GM23338 (cell line): ENCODE results near the gene FOXA1. TPM values are rescaled to one million over a fixed set of nuclear protein-coding genes. Genes with fewer than 3 reads are reported as not detected.

ENCODE experiments used
- ATAC-seq: fragments of 200-7000 bp; cut with Tn5 transposase; 3 replicates; pipeline ENCODE4 v1.9.1; 2020
- DNase-seq: peaks from one replicate; pipeline ENCODE4 v3.0.0-alpha.2; 2015; ENCODE audit warnings: low spot score
- H2AFZ ChIP-seq: fragments of 200-600 bp; sonication (generic); 2 replicates; pipeline ENCODE4 v1.8.0; 2016; ENCODE audit warnings: antibody characterized with exemption, mild to moderate bottlenecking, moderate library complexity
- H3F3A ChIP-seq: fragments of 200-600 bp; sonication (generic); replicated peaks from 2 replicates; pipeline ENCODE4 v1.8.0; 2017; ENCODE audit warnings: antibody characterized with exemption, mixed run types, low read depth
- H3K27ac ChIP-seq: fragments of 200-600 bp; sonication (generic); 2 replicates; pipeline ENCODE4 v1.6.1; 2016; ENCODE audit warnings: low read depth
- H3K27me3 ChIP-seq: fragments of 200-600 bp; sonication (generic); 2 replicates; pipeline ENCODE4 v1.8.0; 2016; ENCODE audit warnings: mild to moderate bottlenecking, mixed run types, moderate library complexity; ENCODE audit not compliant: insufficient read depth
- H3K36me3 ChIP-seq: fragments of 200-600 bp; sonication (generic); 2 replicates; pipeline ENCODE4 v1.8.0; 2016; ENCODE audit warnings: mild to moderate bottlenecking; ENCODE audit not compliant: insufficient read depth
- H3K4me1 ChIP-seq: fragments of 200-600 bp; sonication (generic); 2 replicates; pipeline ENCODE4 v1.8.0; 2016; ENCODE audit warnings: mild to moderate bottlenecking, moderate library complexity; ENCODE audit not compliant: insufficient read depth
- H3K4me2 ChIP-seq: fragments of 200-600 bp; sonication (generic); 2 replicates; pipeline ENCODE4 v1.7.1; 2017; ENCODE audit warnings: mixed run types
- H3K4me3 ChIP-seq: fragments of 200-600 bp; sonication (generic); 2 replicates; pipeline ENCODE4 v1.6.1; 2016; ENCODE audit warnings: mixed run types
- H3K79me2 ChIP-seq: fragments of 200-600 bp; sonication (generic); replicated peaks from 2 replicates; pipeline ENCODE4 v1.8.0; 2017; ENCODE audit warnings: mild to moderate bottlenecking; ENCODE audit not compliant: insufficient read depth
- H3K9me2 ChIP-seq: fragments of 200-600 bp; sonication (generic); 2 replicates; pipeline ENCODE4 v1.8.0; 2017; ENCODE audit not compliant: insufficient read depth
- H4K20me1 ChIP-seq: fragments of 200-600 bp; sonication (generic); replicated peaks from 2 replicates; pipeline ENCODE4 v1.8.0; 2017; ENCODE audit warnings: mild to moderate bottlenecking; ENCODE audit not compliant: insufficient read depth
- H3K27ac Mint-ChIP-seq: 2 replicates; pipeline ENCODE4 v1.8.0; 2020; ENCODE audit warnings: inconsistent platforms, mild to moderate bottlenecking, moderate library complexity, mixed read lengths
- H3K27me3 Mint-ChIP-seq: 3 replicates; pipeline ENCODE4 v1.8.0; 2022; ENCODE audit warnings: low read depth, mild to moderate bottlenecking, moderate library complexity, mixed read lengths, inconsistent platforms; ENCODE audit not compliant: insufficient read depth, poor library complexity
- H3K36me3 Mint-ChIP-seq: 3 replicates; pipeline ENCODE4 v1.8.0; 2021; ENCODE audit warnings: low read depth, mild to moderate bottlenecking, inconsistent platforms, moderate library complexity, mixed read lengths
- H3K4me1 Mint-ChIP-seq: 3 replicates; pipeline ENCODE4 v1.8.0; 2020; ENCODE audit warnings: mild to moderate bottlenecking, inconsistent platforms, mixed read lengths
- H3K4me3 Mint-ChIP-seq: 3 replicates; pipeline ENCODE4 v1.8.0; 2021; ENCODE audit warnings: moderate library complexity, mild to moderate bottlenecking, inconsistent platforms, mixed read lengths
- H3K9me3 Mint-ChIP-seq: 3 replicates; pipeline ENCODE4 v1.8.0; 2020; ENCODE audit warnings: moderate library complexity, mild to moderate bottlenecking, inconsistent platforms, mixed read lengths
- CREB1 ChIP-seq: fragments of 250-450 bp; sonication (Bioruptor Pico); IDR thresholded peaks from 2 replicates; pipeline ENCODE4 v1.5.0; 2020; ENCODE audit warnings: low read depth, mild to moderate bottlenecking, moderate library complexity
- EZH2 ChIP-seq: fragments of 200-600 bp; sonication (generic); IDR thresholded peaks from one replicate; pipeline ENCODE4 v1.8.0; 2017; ENCODE audit warnings: antibody characterized with exemption, mild to moderate bottlenecking, low read depth; ENCODE audit not compliant: unreplicated experiment
- EZH2phosphoT487 ChIP-seq: fragments of 200-600 bp; sonication (generic); IDR thresholded peaks from one replicate; pipeline ENCODE4 v1.8.1; 2018; ENCODE audit warnings: antibody characterized with exemption; ENCODE audit not compliant: unreplicated experiment
- JUNB ChIP-seq: IDR thresholded peaks from one replicate; pipeline ENCODE4 v1.6.1; 2016; ENCODE audit warnings: antibody characterized with exemption; ENCODE audit not compliant: unreplicated experiment
- STAT1 ChIP-seq: IDR thresholded peaks from one replicate; pipeline ENCODE4 v1.6.1; 2016; ENCODE audit warnings: antibody characterized with exemption; ENCODE audit not compliant: unreplicated experiment
- ZNF114 ChIP-seq: fragments of 250-450 bp; sonication (Bioruptor Pico); IDR thresholded peaks from 2 replicates; pipeline ENCODE4 v1.5.0; 2020; ENCODE audit warnings: mild to moderate bottlenecking, moderate library complexity
- ZNF331 ChIP-seq: fragments of 250-450 bp; sonication (Bioruptor Pico); IDR thresholded peaks from 2 replicates; pipeline ENCODE4 v1.5.0; 2020; ENCODE audit warnings: low read depth, mild to moderate bottlenecking, moderate library complexity
- polyA plus RNA-seq: library from polyadenylated mRNA; unstranded; fragments of >200 nt; fragmentation: Nextera tagmentation; extraction: Ambion mirVana; gene quantifications from 2 replicates; pipeline ENCODE4 v1.2.1, GENCODE V29; 2016
- total RNA-seq: library from RNA; depleted of rRNA; stranded (reverse); fragments of >200 nt; shearing (Covaris generic); gene quantifications from 2 replicates; pipeline ENCODE4 v1.2.3, GENCODE V29; 2014
- TF ChIP-seq, protein P1 (sequence below): IDR thresholded peaks from 2 replicates; pipeline ENCODE4 v1.6.1; 2016; ENCODE audit warnings: antibody characterized with exemption
- TF ChIP-seq, protein P2 (sequence below), 2 experiments: fragments of 200-600 bp in 1 of 2; sonication (generic) in 1 of 2; conservative IDR thresholded peaks; 2 replicates each; pipeline versions ENCODE4 v1.5.1 to v1.6.1; 2016 to 2017; ENCODE audit warnings: antibody characterized with exemption in 2 of 2, low read depth in 2 of 2, mild to moderate bottlenecking in 2 of 2, moderate library complexity in 1 of 2
- TF ChIP-seq, protein P3 (sequence below): fragments of 250-450 bp; sonication (Bioruptor Pico); IDR thresholded peaks from 2 replicates; pipeline ENCODE4 v1.5.0; 2020; ENCODE audit warnings: mild to moderate bottlenecking, moderate library complexity

The FOXA1 gene
- total and polyA plus RNA-seq, 2 experiments from 2014 or later, result not detected

DNA sequence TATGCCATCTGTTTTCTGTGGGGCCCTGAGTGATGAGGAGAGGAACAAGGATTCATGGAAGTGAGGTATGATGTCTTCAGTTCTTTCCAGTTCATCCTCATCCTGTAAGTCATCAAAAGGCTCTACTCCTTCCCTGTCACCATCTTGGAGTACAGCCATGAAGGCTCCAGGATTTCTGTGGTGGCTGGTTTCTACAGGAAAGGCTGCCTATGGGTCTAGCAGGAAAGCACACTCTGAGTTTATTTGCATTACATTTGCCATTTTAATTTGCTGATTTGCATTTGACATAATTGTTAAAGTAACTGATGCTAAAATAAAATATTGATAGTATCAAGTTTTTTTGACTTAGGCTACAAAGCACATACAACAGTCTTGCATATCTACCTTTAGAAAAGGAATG lies 11.6 kb upstream of the FOXA1 start (continued):
- TF ChIP-seq, protein P1, sequence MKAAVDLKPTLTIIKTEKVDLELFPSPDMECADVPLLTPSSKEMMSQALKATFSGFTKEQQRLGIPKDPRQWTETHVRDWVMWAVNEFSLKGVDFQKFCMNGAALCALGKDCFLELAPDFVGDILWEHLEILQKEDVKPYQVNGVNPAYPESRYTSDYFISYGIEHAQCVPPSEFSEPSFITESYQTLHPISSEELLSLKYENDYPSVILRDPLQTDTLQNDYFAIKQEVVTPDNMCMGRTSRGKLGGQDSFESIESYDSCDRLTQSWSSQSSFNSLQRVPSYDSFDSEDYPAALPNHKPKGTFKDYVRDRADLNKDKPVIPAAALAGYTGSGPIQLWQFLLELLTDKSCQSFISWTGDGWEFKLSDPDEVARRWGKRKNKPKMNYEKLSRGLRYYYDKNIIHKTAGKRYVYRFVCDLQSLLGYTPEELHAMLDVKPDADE, result no peak
- TF ChIP-seq JUNB (no peak), CREB1 (no peak)

DNA sequence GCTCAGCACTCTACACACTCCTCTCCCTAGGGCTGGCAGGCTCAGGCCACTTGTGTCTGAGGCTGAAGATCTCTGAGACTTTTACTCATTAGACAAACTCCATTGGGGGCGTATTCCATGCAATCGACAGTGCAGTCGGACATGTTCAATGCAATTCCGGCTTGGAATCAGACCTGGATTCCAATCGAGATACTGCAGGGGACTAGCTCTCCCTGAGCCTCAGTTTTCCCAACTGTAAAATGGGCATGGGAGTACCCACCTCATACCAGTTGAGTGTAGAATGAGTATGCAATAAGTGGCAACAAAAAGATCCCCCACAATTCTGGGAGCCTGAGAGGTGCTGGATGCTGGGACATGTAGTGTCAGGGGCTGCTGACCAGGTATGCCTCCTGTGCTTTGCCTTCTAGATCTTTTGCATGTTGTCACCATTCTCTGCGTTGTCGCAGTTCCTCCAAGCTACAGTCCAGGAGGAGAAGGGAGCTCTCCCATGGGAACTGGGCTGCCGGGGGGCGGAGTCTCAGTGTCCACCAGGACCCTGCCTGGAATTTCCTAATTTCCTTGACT lies 8.7 kb upstream of the FOXA1 start:
- H3K27me3 ChIP-seq, result peaks cover 100% of the 10 kb centered on the region
- no peak for ATAC-seq
- H3K9me2 ChIP-seq, result no peaks in the 10 kb centered on the region
- no peak overlapping the region for H3K4me3 ChIP-seq
- H2AFZ ChIP-seq, result no peak overlapping the region
- H3K36me3 ChIP-seq, result no peaks in the 10 kb centered on the region
- H3F3A ChIP-seq, result peaks cover 15% of the 10 kb centered on the region
- H4K20me1 ChIP-seq, result peaks cover 19% of the 10 kb centered on the region
- H3K4me2 ChIP-seq, result no peak overlapping the region
- no peak overlapping the region for H3K4me3 Mint-ChIP-seq
- no peak for DNase-seq
- no peak overlapping the region for H3K27ac Mint-ChIP-seq
- no peaks in the 10 kb centered on the region for H3K79me2 ChIP-seq
- H3K36me3 Mint-ChIP-seq, result no peaks in the 10 kb centered on the region; the same call in 2 of the 3 replicates
- peaks cover 20% of the 10 kb centered on the region for H3K4me1 Mint-ChIP-seq
- H3K9me3 Mint-ChIP-seq, result 0 out of 3 replicates have a peak, but pooled peaks cover 3% of the 10 kb centered on the region
- H3K27me3 Mint-ChIP-seq, result peaks cover 70% of the 10 kb centered on the region
- H3K4me1 ChIP-seq, result peaks cover 19% of the 10 kb centered on the region
- no peak overlapping the region for H3K27ac ChIP-seq
- TF ChIP-seq ZNF331 (CRISPR knock-in tag) (no peak), EZH2 (no peak), JUNB (no peak), EZH2phosphoT487 (no peak), CREB1 (no peak), STAT1 (no peak), ZNF114 (no peak)
- TF ChIP-seq, protein P2, sequence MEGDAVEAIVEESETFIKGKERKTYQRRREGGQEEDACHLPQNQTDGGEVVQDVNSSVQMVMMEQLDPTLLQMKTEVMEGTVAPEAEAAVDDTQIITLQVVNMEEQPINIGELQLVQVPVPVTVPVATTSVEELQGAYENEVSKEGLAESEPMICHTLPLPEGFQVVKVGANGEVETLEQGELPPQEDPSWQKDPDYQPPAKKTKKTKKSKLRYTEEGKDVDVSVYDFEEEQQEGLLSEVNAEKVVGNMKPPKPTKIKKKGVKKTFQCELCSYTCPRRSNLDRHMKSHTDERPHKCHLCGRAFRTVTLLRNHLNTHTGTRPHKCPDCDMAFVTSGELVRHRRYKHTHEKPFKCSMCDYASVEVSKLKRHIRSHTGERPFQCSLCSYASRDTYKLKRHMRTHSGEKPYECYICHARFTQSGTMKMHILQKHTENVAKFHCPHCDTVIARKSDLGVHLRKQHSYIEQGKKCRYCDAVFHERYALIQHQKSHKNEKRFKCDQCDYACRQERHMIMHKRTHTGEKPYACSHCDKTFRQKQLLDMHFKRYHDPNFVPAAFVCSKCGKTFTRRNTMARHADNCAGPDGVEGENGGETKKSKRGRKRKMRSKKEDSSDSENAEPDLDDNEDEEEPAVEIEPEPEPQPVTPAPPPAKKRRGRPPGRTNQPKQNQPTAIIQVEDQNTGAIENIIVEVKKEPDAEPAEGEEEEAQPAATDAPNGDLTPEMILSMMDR (conservative IDR thresholded peaks at IDR 0.05; ENCODE audit: low read depth in 2 of 2), result no peak
- TF ChIP-seq, protein P1, result no peak
- TF ChIP-seq, protein P3, sequence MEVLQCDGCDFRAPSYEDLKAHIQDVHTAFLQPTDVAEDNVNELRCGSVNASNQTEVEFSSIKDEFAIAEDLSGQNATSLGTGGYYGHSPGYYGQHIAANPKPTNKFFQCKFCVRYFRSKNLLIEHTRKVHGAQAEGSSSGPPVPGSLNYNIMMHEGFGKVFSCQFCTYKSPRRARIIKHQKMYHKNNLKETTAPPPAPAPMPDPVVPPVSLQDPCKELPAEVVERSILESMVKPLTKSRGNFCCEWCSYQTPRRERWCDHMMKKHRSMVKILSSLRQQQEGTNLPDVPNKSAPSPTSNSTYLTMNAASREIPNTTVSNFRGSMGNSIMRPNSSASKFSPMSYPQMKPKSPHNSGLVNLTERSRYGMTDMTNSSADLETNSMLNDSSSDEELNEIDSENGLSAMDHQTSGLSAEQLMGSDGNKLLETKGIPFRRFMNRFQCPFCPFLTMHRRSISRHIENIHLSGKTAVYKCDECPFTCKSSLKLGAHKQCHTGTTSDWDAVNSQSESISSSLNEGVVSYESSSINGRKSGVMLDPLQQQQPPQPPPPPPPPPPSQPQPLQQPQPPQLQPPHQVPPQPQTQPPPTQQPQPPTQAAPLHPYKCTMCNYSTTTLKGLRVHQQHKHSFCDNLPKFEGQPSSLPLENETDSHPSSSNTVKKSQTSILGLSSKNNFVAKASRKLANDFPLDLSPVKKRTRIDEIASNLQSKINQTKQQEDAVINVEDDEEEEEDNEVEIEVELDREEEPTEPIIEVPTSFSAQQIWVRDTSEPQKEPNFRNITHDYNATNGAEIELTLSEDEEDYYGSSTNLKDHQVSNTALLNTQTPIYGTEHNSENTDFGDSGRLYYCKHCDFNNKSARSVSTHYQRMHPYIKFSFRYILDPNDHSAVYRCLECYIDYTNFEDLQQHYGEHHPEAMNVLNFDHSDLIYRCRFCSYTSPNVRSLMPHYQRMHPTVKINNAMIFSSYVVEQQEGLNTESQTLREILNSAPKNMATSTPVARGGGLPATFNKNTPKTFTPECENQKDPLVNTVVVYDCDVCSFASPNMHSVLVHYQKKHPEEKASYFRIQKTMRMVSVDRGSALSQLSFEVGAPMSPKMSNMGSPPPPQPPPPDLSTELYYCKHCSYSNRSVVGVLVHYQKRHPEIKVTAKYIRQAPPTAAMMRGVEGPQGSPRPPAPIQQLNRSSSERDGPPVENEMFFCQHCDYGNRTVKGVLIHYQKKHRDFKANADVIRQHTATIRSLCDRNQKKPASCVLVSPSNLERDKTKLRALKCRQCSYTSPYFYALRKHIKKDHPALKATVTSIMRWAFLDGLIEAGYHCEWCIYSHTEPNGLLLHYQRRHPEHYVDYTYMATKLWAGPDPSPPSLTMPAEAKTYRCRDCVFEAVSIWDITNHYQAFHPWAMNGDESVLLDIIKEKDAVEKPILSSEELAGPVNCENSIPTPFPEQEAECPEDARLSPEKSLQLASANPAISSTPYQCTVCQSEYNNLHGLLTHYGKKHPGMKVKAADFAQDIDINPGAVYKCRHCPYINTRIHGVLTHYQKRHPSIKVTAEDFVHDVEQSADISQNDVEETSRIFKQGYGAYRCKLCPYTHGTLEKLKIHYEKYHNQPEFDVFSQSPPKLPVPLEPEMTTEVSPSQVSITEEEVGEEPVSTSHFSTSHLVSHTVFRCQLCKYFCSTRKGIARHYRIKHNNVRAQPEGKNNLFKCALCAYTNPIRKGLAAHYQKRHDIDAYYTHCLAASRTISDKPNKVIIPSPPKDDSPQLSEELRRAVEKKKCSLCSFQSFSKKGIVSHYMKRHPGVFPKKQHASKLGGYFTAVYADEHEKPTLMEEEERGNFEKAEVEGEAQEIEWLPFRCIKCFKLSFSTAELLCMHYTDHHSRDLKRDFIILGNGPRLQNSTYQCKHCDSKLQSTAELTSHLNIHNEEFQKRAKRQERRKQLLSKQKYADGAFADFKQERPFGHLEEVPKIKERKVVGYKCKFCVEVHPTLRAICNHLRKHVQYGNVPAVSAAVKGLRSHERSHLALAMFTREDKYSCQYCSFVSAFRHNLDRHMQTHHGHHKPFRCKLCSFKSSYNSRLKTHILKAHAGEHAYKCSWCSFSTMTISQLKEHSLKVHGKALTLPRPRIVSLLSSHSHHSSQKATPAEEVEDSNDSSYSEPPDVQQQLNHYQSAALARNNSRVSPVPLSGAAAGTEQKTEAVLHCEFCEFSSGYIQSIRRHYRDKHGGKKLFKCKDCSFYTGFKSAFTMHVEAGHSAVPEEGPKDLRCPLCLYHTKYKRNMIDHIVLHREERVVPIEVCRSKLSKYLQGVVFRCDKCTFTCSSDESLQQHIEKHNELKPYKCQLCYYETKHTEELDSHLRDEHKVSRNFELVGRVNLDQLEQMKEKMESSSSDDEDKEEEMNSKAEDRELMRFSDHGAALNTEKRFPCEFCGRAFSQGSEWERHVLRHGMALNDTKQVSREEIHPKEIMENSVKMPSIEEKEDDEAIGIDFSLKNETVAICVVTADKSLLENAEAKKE (CRISPR knock-in tag), result no peak
